Thyroid gland (tissue), 4 donors: ENCODE measurements around the gene C4orf51.

Experiments used
- CTCF ChIP-seq, 6 experiments: fragments of 200-600 bp in 3 of 6; fragments of 450-650 bp in 3 of 6; sonication (generic) in 3 of 6; IDR thresholded peaks; one replicate each; pipeline ENCODE4 v1.5.1; 2016 to 2019; ENCODE audit warnings: antibody characterized with exemption in 6 of 6, mild to moderate bottlenecking in 2 of 6, inconsistent platforms in 1 of 6, moderate library complexity in 1 of 6
- POLR2A ChIP-seq, 2 donors: fragments of 450-650 bp; IDR thresholded peaks; one replicate each; pipeline ENCODE4 v1.6.1; 2017; ENCODE audit warnings: antibody characterized with exemption in 2 of 2, mild to moderate bottlenecking in 2 of 2, moderate library complexity in 1 of 2

DNA sequence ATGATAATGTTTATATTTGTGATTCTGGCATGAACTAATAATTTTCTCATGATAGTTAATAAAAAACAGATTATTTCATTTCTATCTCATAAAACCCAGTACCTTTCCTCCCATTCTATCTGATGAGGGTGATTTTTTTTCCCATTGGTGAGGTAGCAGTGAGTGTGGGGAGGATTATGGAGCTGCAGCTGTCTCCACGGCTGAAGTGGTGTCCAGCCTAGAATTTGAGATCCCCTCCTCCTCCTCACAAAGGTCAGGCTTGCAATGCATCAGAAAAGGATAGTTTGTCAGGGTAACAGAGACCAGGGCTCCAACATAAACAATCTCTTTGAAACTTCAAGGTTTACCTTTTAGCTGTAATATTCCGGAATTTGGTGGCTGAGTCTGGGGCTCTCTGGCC lies 60.9 kb downstream of the C4orf51 start:
- TF ChIP-seq CTCF (IDR thresholded peaks at IDR 0.05) (no peak), POLR2A (IDR thresholded peaks at IDR 0.05) (no peak)
